Caco-2 (cell line): ENCODE results near the gene TTC9B. TPM values are rescaled to one million over a fixed set of nuclear protein-coding genes. Genes with fewer than 3 reads are reported as not detected.

ENCODE experiments used
- BruUV-seq: library from RNA; stranded (reverse); fragments of 400-500 nt; replicated peaks from 2 replicates; lab custom pipeline; 2021; lab: Mats Ljungman, UMichigan
- CTCF ChIA-PET: fragments of 300-600 bp; sonication (Branson Sonifier 250); formaldehyde crosslinking; loops from one replicate; lab custom pipeline; 2022; ENCODE audit warnings: antibody characterized with exemption; lab: Charles Lee
- POLR2A ChIA-PET: fragments of 300-600 bp; sonication (Branson Sonifier 250); formaldehyde crosslinking; loops from one replicate; lab custom pipeline; 2022; ENCODE audit warnings: antibody characterized with exemption; lab: Charles Lee
- DNase-seq, 2 experiments: peaks; one replicate each; pipeline versions ENCODE4 v3.0.0 to v3.0.0-alpha.2; 2020 to 2022
- H3K27me3 ChIP-seq: replicated peaks from 2 replicates; pipeline ENCODE4 v1.6.0; 2011; ENCODE audit warnings: low read length; ENCODE audit not compliant: control insufficient read depth, insufficient read depth
- H3K36me3 ChIP-seq: 2 replicates; pipeline ENCODE4 v1.5.1; 2011; ENCODE audit warnings: low read length; ENCODE audit not compliant: control insufficient read depth, insufficient read depth
- H3K4me1 ChIP-seq: fragments of 250-450 bp; sonication (Bioruptor Pico); 2 replicates; pipeline ENCODE4 v1.5.1; 2020; ENCODE audit warnings: mild to moderate bottlenecking
- H3K4me3 ChIP-seq: 2 replicates; pipeline ENCODE4 v1.5.1; 2011; ENCODE audit warnings: low read depth, mild to moderate bottlenecking, control low read depth, low read length
- H3K9me3 ChIP-seq: fragments of 250-450 bp; sonication (Bioruptor Pico); 2 replicates; pipeline ENCODE4 v1.5.1; 2020; ENCODE audit warnings: mild to moderate bottlenecking, moderate library complexity
- H3K27ac Mint-ChIP-seq: one replicate; pipeline ENCODE4 v1.8.0; 2022; ENCODE audit warnings: mixed read lengths; ENCODE audit not compliant: unreplicated experiment
- H3K27me3 Mint-ChIP-seq: one replicate; pipeline ENCODE4 v1.8.0; 2022; ENCODE audit warnings: mixed read lengths; ENCODE audit not compliant: insufficient read depth, unreplicated experiment
- H3K36me3 Mint-ChIP-seq: one replicate; pipeline ENCODE4 v1.8.0; 2022; ENCODE audit warnings: mild to moderate bottlenecking, mixed read lengths; ENCODE audit not compliant: insufficient read depth, unreplicated experiment
- H3K4me1 Mint-ChIP-seq: one replicate; pipeline ENCODE4 v1.8.0; 2022; ENCODE audit warnings: low read depth, mixed read lengths; ENCODE audit not compliant: unreplicated experiment
- H3K4me3 Mint-ChIP-seq: one replicate; pipeline ENCODE4 v1.8.0; 2022; ENCODE audit warnings: mild to moderate bottlenecking, moderate library complexity, mixed read lengths; ENCODE audit not compliant: unreplicated experiment
- H3K9me3 Mint-ChIP-seq: one replicate; pipeline ENCODE4 v1.8.0; 2022; ENCODE audit warnings: mixed read lengths; ENCODE audit not compliant: unreplicated experiment
- intact Hi-C: fragments of 100-400 bp; cut with micrococcal nuclease; formaldehyde crosslinking; loops from one replicate; pipeline ENCODE4 v1.10.0; 2022; ENCODE audit not compliant: unreplicated experiment
- total RNA-seq: library from RNA; stranded (reverse); gene quantifications from 2 replicates; pipeline ENCODE4 v1.2.3, GENCODE V29; 2022
- TF ChIP-seq, protein P1 (sequence below), 2 experiments: fragments of 200-600 bp in 1 of 2; IDR thresholded peaks; 1 replicate in 1 of 2; 2 replicates in 1 of 2; pipeline versions ENCODE4 v1.5.1 to v1.8.0; 2011 to 2022; ENCODE audit warnings: antibody characterized with exemption in 1 of 2, control low read depth in 1 of 2, inconsistent platforms in 1 of 2, low read depth in 1 of 2, low read length in 1 of 2, mild to moderate bottlenecking in 1 of 2, moderate library complexity in 1 of 2; ENCODE audit not compliant: insufficient read depth in 1 of 2, severe bottlenecking in 1 of 2, unreplicated experiment in 1 of 2

Gene TTC9B
- total RNA-seq, 1 experiment from 2014 or later = not detected

DNA sequence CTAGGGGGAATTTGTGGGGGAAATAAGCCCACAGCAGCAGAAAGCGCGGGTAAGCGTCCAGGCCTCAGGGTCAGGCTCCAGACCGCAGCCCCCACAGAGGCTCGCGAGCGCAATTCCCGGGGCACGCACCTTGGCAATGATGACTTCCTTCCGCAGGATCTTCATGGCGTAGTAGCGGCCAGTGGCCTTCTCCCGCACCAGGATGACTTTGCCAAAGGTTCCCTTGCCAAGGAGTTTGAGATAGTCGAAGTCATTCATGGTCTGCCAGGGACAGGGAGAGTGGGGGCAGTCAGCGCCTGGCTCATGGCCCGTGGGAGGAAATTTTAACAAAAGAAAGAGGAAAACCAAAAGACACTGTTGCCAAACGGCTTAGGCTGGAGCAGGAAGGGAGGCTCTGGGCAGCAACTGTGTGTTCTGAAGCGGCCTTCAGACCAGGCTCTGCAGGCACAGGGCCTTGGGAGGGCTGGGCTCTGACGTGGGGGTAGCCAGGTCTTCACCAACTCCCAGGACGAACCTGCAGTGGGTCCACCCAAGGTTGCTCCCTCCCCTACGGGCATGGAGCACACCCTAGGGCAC lies 23.7 kb upstream of the TTC9B start:
- H3K4me1 ChIP-seq = no peaks in the 10 kb centered on the region
- intact Hi-C loops = no loop called here
- H3K27me3 Mint-ChIP-seq = no peaks in the 10 kb centered on the region
- no peak for DNase-seq
- H3K27ac Mint-ChIP-seq = no peak overlapping the region
- H3K36me3 ChIP-seq = peaks cover 3% of the 10 kb centered on the region
- ChIA-PET CTCF (no interaction called here), POLR2A (no interaction called here)
- no peaks in the 10 kb centered on the region for H3K9me3 ChIP-seq
- no peaks in the 10 kb centered on the region for H3K27me3 ChIP-seq
- TF ChIP-seq, protein P1, sequence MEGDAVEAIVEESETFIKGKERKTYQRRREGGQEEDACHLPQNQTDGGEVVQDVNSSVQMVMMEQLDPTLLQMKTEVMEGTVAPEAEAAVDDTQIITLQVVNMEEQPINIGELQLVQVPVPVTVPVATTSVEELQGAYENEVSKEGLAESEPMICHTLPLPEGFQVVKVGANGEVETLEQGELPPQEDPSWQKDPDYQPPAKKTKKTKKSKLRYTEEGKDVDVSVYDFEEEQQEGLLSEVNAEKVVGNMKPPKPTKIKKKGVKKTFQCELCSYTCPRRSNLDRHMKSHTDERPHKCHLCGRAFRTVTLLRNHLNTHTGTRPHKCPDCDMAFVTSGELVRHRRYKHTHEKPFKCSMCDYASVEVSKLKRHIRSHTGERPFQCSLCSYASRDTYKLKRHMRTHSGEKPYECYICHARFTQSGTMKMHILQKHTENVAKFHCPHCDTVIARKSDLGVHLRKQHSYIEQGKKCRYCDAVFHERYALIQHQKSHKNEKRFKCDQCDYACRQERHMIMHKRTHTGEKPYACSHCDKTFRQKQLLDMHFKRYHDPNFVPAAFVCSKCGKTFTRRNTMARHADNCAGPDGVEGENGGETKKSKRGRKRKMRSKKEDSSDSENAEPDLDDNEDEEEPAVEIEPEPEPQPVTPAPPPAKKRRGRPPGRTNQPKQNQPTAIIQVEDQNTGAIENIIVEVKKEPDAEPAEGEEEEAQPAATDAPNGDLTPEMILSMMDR (IDR thresholded peaks at IDR 0.05; ENCODE audit: insufficient read depth in 1 of 2, low read depth in 1 of 2, low read length in 1 of 2, severe bottlenecking in 1 of 2, unreplicated experiment in 1 of 2) = no peak
- H3K4me3 ChIP-seq = no peak overlapping the region
- H3K4me3 Mint-ChIP-seq = no peak overlapping the region
- no peaks in the 10 kb centered on the region for H3K9me3 Mint-ChIP-seq
- H3K36me3 Mint-ChIP-seq = peaks cover 30% of the 10 kb centered on the region
- H3K4me1 Mint-ChIP-seq = no peaks in the 10 kb centered on the region
- BruUV-seq = no TSS peak

DNA sequence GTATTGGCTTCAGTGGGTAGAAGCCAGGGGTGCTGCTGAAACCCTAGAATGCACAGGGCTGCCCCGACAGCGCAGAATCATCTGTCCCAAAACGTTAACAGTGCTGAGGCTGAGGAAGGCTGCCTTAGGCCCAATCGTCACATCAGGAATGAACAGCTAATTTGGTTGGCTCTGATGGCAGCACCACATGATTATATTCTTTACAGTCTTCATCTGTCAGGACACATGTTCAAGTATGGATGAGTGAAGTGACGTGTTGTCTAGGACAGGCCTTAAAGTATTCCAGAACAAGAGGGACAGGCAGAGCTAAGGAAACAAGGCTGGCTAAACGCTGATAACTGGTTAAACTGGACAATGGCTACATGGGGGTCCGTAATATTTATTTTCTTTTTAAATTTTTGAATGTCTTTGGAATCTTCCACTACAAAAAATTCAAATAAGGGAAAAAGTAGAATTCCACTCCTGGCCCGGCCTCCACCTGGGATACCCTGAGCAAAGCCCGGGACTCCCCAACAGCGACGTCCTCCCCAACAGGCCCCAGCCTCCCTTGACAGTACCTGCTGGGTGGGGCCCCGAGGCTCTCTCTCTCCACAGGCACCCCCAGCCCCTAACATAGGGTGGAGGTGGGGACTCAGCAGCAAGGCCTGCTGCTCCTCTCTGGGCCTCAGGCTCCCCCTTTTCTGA lies 23.1 kb upstream of the TTC9B start:
- CTCF ChIA-PET = no interaction called here
- no peaks in the 10 kb centered on the region for H3K4me1 ChIP-seq
- Mint-ChIP-seq H3K4me1 (no peaks in the 10 kb centered on the region), H3K4me3 (no peak overlapping the region), H3K36me3 (peaks cover 30% of the 10 kb centered on the region), H3K9me3 (no peaks in the 10 kb centered on the region), H3K27me3 (no peaks in the 10 kb centered on the region), H3K27ac (no peak overlapping the region)
- TF ChIP-seq, protein P1 (IDR thresholded peaks at IDR 0.05; ENCODE audit: insufficient read depth in 1 of 2, low read depth in 1 of 2, low read length in 1 of 2, severe bottlenecking in 1 of 2, unreplicated experiment in 1 of 2) = no peak
- BruUV-seq = no TSS peak
- H3K9me3 ChIP-seq = no peaks in the 10 kb centered on the region
- intact Hi-C loops = no loop called here
- DNase-seq = no peak
- H3K27me3 ChIP-seq = no peaks in the 10 kb centered on the region
- H3K4me3 ChIP-seq = no peak overlapping the region
- POLR2A ChIA-PET = no interaction called here
- peaks cover 3% of the 10 kb centered on the region for H3K36me3 ChIP-seq

DNA sequence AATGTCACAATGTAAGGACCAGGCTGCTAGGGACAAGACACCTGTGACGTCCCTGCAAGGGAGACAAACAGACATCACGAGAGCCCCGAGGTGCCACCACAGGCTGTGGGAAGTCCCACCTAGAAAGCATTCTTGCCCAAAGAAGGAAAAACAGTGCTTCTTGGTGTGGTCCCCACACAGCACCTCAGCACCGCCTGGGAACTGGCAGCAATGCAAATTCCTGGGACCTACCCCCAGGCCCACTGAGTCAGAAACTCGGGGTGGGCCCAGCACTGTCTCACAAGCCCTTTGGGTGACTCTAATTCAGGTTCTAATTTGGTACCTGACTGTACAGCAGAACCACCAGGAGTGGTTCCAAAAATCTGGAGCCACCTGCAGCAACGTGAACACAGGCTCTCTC lies 22.1 kb upstream of the TTC9B start:
- Histone ChIP-seq H3K4me1 (no peaks in the 10 kb centered on the region), H3K27me3 (no peaks in the 10 kb centered on the region), H3K36me3 (peaks cover 4% of the 10 kb centered on the region), H3K9me3 (no peaks in the 10 kb centered on the region), H3K4me3 (no peak overlapping the region)
- TF ChIP-seq, protein P1 (IDR thresholded peaks at IDR 0.05; ENCODE audit: insufficient read depth in 1 of 2, low read depth in 1 of 2, low read length in 1 of 2, severe bottlenecking in 1 of 2, unreplicated experiment in 1 of 2) = no peak
- ChIA-PET CTCF (no interaction called here), POLR2A (no interaction called here)
- H3K9me3 Mint-ChIP-seq = no peaks in the 10 kb centered on the region
- intact Hi-C loops = no loop called here
- H3K27ac Mint-ChIP-seq = no peak overlapping the region
- no peak overlapping the region for H3K4me3 Mint-ChIP-seq
- no peaks in the 10 kb centered on the region for H3K27me3 Mint-ChIP-seq
- DNase-seq = no peak
- BruUV-seq = no TSS peak
- no peaks in the 10 kb centered on the region for H3K4me1 Mint-ChIP-seq
- peaks cover 25% of the 10 kb centered on the region for H3K36me3 Mint-ChIP-seq
